ENCODE measurements around the gene PSMD7. TPM values are rescaled to one million over a fixed set of nuclear protein-coding genes. Genes with fewer than 3 reads are reported as not detected.

Gene PSMD7
- total RNA-seq: 100 to 1,000 TPM; 126 to 136 TPM
- polyA plus RNA-seq: 120 TPM

DNA sequence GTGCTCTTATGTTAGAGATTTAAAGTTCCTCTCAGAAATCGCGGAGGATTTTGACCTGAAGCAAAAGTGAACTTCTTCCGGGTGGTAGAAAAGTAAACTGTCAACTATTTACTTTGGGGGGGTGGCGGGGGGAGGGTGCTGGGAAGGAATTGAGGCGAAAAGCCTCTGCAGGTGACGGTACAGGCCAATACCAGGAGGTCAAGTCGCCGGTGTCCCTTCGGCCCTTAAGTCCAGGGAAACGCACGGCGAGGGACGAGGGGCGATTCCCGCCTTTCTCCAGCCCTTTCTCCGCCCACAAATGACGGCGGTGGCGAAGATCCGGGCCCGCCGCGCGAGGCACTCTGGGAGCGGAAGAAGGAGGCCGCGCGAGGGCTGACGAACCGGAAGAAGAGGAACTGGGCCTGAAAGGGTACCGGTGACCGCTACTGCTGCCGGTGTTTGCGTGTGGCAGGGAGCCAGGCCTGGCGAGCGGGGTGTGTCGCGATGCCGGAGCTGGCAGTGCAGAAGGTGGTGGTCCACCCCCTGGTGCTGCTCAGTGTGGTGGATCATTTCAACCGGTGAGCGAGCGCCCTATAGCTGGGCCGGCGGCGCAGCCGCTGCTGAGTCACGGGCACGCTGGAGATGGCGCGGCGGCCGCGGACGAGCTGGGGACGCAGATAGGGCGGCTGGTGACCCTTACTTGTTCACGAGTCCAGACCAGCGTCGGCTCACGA, at the start of gene PSMD7:
TSS of gene PSMD7 (plus strand) at position 383 of the 713 bp plus-strand sequence. CDS start at position 484, 101 bp downstream.
- Mint-ChIP-seq H3K4me1 (peaks cover 27 to 54% (median 43%) of the 10 kb centered on the region in 3 donors), H3K4me3 (peak within 1 kb of the TSS; percentile 88 to 99 (median 93)), H3K27ac (peak within 1 kb of the TSS; percentile 90 to 99 (median 98)), H3K9me3 (no peaks in the 10 kb centered on the region), H3K27me3 (no peaks in the 10 kb centered on the region), H3K36me3 (peaks cover 4 to 46% (median 5%) of the 10 kb centered on the region in 3 donors)
- ChIA-PET CTCF (interaction anchor here (1.5 to 1.6 kb wide), 2 partner anchors 10 to 13 kb away, joined by 3 to 4 read pairs; no protein-coding TSS in a partner anchor), POLR2A (interaction anchor here (0.7 kb wide), 1 partner anchor 311 kb away, joined by 3 read pairs; the partner anchor contains the start of gene GLG1)
- peak within 1 kb of the TSS; percentile 92 for H3K27ac ChIP-seq (ENCODE audit: low read depth, low read length)
- no peaks in the 10 kb centered on the region for H3K27me3 ChIP-seq (ENCODE audit: insufficient read depth, low read length, poor library complexity, severe bottlenecking)
- H3K9me3 ChIP-seq (ENCODE audit: low read length): no peaks in the 10 kb centered on the region
- H3K4me3 ChIP-seq (ENCODE audit: low read length): peak within 1 kb of the TSS; percentile 88
- peaks cover 33% of the 10 kb centered on the region for H3K36me3 ChIP-seq (ENCODE audit: insufficient read depth, low read length)
- H3K4me1 ChIP-seq (ENCODE audit: insufficient read depth, low read length): peaks cover 33% of the 10 kb centered on the region
- peak; percentile 83 to 91 (median 88) for DNase-seq

DNA sequence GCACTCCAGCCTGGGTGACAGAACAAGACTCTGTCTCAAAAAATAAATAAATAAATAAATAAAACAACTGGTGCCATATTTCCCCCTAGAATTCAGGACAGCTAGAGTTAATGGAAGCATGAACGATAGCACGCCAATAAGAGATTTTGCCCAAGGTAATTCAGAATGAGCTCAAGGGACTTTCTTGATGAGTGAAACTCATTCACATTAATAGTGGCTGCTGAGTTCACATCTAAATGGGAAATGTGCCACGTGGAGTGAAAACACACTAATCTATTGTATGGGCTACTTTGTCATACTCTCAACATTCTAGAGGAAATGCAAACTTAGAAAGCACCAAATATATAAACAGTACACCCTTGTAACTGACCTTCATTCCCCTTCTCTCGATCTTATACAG, 47.4 kb upstream of the PSMD7 start:
- DNase-seq: no peak
- Mint-ChIP-seq H3K4me3 (no peak overlapping the region), H3K9me3 (peaks cover 0 to 3% (median 0%) of the 10 kb centered on the region in 5 donors), H3K27ac (no peak overlapping the region), H3K4me1 (no peaks in the 10 kb centered on the region), H3K27me3 (peaks cover 9 to 24% of the 10 kb centered on the region in 2 donors), H3K36me3 (no peaks in the 10 kb centered on the region)
- no peak overlapping the region for H3K4me3 ChIP-seq (ENCODE audit: low read length)
- no peak overlapping the region for H3K27ac ChIP-seq (ENCODE audit: low read depth, low read length)
- POLR2A ChIA-PET: no interaction called here
- CTCF ChIA-PET: no interaction called here
- H3K4me1 ChIP-seq (ENCODE audit: insufficient read depth, low read length): no peaks in the 10 kb centered on the region
- no peaks in the 10 kb centered on the region for H3K36me3 ChIP-seq (ENCODE audit: insufficient read depth, low read length)
- no peaks in the 10 kb centered on the region for H3K27me3 ChIP-seq (ENCODE audit: insufficient read depth, low read length, poor library complexity, severe bottlenecking)
- H3K9me3 ChIP-seq (ENCODE audit: low read length): no peaks in the 10 kb centered on the region

DNA sequence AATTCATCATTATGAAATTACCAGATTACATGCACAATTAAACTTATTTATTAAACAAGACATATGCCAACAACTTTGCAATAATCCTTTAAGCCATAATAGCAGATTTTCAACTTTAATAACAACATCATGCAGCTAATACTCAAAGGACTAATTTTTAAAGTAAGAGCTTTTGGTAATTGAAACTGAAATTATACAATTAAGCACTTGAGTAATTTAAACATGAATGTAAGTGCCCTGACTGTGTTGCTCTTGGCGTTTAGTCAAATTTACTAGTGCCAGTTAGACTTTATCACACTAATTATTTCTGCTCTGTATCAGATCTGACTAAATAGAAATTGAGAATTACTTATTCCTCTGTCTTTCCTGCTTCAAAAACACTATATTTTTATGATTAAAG, 46.8 kb upstream of the PSMD7 start:
- Histone ChIP-seq H3K27ac (ENCODE audit: low read depth, low read length) (no peak overlapping the region), H3K9me3 (ENCODE audit: low read length) (no peaks in the 10 kb centered on the region), H3K36me3 (ENCODE audit: insufficient read depth, low read length) (no peaks in the 10 kb centered on the region), H3K4me1 (ENCODE audit: insufficient read depth, low read length) (no peaks in the 10 kb centered on the region), H3K4me3 (ENCODE audit: low read length) (no peak overlapping the region), H3K27me3 (ENCODE audit: insufficient read depth, low read length, poor library complexity, severe bottlenecking) (no peaks in the 10 kb centered on the region)
- Mint-ChIP-seq H3K4me3 (no peak overlapping the region), H3K4me1 (no peaks in the 10 kb centered on the region), H3K36me3 (no peaks in the 10 kb centered on the region), H3K27me3 (peaks cover 6 to 24% of the 10 kb centered on the region in 2 donors), H3K27ac (no peak overlapping the region), H3K9me3 (peaks cover 0 to 3% (median 0%) of the 10 kb centered on the region in 5 donors)
- no peak for DNase-seq
- CTCF ChIA-PET: no interaction called here
- POLR2A ChIA-PET: no interaction called here

DNA sequence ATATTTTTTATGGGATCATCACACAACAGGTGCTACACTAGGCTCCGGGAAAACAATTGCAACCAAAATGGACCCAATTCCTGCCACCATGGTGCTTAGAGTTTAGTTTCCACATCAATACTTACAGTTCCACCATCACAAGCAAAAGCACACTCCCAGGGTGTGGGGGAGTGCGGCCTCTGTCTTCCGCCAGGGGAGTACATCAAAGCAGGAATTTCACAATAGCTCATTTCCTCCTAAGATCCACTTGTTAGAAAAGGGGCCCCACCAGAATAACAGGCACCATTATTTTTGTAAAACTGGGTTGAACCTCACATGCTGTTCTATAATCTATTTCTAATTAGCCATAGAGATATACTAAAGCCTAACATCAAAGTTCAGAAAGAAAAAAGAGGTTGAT, 44.3 kb upstream of the PSMD7 start:
- ChIA-PET POLR2A (no interaction called here), CTCF (no interaction called here)
- Mint-ChIP-seq H3K27ac (no peak overlapping the region), H3K27me3 (peaks cover 9 to 28% of the 10 kb centered on the region in 2 donors), H3K36me3 (no peaks in the 10 kb centered on the region), H3K4me1 (no peaks in the 10 kb centered on the region), H3K9me3 (no peaks in the 10 kb centered on the region), H3K4me3 (no peak overlapping the region)
- H3K4me3 ChIP-seq (ENCODE audit: low read length): no peak overlapping the region
- no peaks in the 10 kb centered on the region for H3K36me3 ChIP-seq (ENCODE audit: insufficient read depth, low read length)
- DNase-seq: no peak
- no peaks in the 10 kb centered on the region for H3K9me3 ChIP-seq (ENCODE audit: low read length)
- H3K27me3 ChIP-seq (ENCODE audit: insufficient read depth, low read length, poor library complexity, severe bottlenecking): no peaks in the 10 kb centered on the region
- no peak overlapping the region for H3K27ac ChIP-seq (ENCODE audit: low read depth, low read length)
- no peaks in the 10 kb centered on the region for H3K4me1 ChIP-seq (ENCODE audit: insufficient read depth, low read length)

DNA sequence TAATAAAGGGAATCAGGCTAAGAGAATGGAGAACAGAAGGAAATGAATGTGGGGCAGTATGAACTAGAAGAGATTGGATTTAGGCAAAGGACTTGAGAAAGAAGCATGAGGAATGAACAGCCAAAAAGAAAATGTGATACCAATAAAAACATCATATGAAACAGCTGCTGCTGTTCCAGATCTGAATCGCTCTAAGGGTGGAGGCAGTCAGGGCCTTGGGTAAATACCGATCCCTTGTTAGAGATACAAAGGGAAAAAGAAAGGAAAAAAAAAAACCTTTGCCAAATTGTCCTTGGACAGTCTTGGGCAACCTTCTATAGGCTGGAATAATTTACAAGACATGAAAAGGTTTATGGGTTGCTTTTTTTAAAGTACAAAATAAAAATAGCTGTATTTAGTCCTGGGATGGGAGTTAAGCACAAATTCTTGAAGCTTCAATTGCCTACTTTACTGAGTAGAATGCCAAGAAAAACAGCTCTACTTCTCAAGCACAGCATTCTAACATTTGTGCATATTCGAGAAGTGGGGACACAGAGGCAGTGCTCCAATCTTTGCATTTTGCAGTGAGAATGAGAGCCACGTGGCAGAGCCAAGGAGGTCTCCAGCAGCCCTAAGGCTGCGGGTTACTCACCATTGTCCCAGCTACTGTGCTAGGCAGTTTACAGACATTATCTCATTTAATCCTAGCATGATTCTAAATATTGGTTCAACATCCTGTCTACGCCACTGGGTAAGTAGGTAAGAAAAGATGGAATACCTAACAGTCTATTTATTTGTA, 43.3 kb upstream of the PSMD7 start:
- Mint-ChIP-seq H3K36me3 (no peaks in the 10 kb centered on the region), H3K27ac (no peak overlapping the region), H3K4me3 (no peak overlapping the region), H3K9me3 (no peaks in the 10 kb centered on the region), H3K27me3 (peaks cover 13 to 26% of the 10 kb centered on the region in 2 donors), H3K4me1 (no peaks in the 10 kb centered on the region)
- Histone ChIP-seq H3K4me3 (ENCODE audit: low read length) (no peak overlapping the region), H3K36me3 (ENCODE audit: insufficient read depth, low read length) (no peaks in the 10 kb centered on the region), H3K9me3 (ENCODE audit: low read length) (no peaks in the 10 kb centered on the region), H3K4me1 (ENCODE audit: insufficient read depth, low read length) (no peaks in the 10 kb centered on the region), H3K27me3 (ENCODE audit: insufficient read depth, low read length, poor library complexity, severe bottlenecking) (no peaks in the 10 kb centered on the region), H3K27ac (ENCODE audit: low read depth, low read length) (no peak overlapping the region)
- no peak for DNase-seq
- CTCF ChIA-PET: no interaction called here
- POLR2A ChIA-PET: no interaction called here

DNA sequence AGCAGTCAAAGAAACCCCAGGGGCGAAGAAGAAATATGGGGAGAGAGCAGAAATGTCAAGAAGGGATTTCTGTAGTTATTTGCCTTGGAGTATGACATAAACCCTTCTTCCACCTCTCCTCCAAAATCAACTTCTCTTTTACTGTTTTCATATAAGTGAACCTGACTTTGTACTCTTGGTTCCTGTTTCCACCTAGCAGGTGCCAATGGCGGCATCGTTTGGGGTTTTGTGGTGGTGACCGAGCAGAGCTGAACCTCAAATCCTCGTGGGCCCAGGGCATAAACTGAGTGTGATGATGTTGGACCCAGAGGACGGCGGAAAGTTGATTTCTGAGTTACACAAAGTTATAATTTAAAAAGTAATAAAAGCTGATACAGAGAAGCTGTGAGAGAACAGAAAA, 39.6 kb upstream of the PSMD7 start:
- no peak overlapping the region for H3K4me3 ChIP-seq (ENCODE audit: low read length)
- POLR2A ChIA-PET: no interaction called here
- no peaks in the 10 kb centered on the region for H3K4me1 ChIP-seq (ENCODE audit: insufficient read depth, low read length)
- no peak overlapping the region for H3K27ac Mint-ChIP-seq
- H3K9me3 ChIP-seq (ENCODE audit: low read length): no peaks in the 10 kb centered on the region
- H3K4me3 Mint-ChIP-seq: no peak overlapping the region
- no peaks in the 10 kb centered on the region for H3K4me1 Mint-ChIP-seq
- no peaks in the 10 kb centered on the region for H3K27me3 ChIP-seq (ENCODE audit: insufficient read depth, low read length, poor library complexity, severe bottlenecking)
- H3K36me3 Mint-ChIP-seq: no peaks in the 10 kb centered on the region
- no peak for DNase-seq
- peaks cover 9 to 20% of the 10 kb centered on the region in 2 donors for H3K27me3 Mint-ChIP-seq
- CTCF ChIA-PET: no interaction called here
- H3K27ac ChIP-seq (ENCODE audit: low read depth, low read length): no peak overlapping the region
- no peaks in the 10 kb centered on the region for H3K36me3 ChIP-seq (ENCODE audit: insufficient read depth, low read length)
- no peaks in the 10 kb centered on the region for H3K9me3 Mint-ChIP-seq

DNA sequence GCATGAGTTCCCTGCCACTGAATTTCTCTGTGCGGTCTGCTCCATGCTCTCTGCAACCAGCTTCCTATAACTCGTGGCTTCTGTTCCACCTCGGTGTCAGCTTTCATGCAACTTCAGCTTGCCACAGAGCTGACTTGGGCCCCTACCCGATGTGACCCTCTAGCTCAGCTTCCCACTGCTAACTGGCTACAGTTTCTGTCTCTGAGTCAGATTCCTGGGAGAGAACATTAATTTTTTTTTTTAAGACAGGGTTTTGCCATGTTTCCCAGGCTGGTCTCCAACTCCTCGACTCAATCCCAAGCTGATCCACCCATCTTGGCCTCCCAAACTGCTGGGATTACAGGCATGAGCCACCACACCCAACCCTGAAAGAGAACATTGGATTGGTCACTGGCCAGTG, 35.5 kb upstream of the PSMD7 start:
- no peak overlapping the region for H3K27ac Mint-ChIP-seq
- no peaks in the 10 kb centered on the region for H3K4me1 Mint-ChIP-seq
- H3K36me3 ChIP-seq (ENCODE audit: insufficient read depth, low read length): no peaks in the 10 kb centered on the region
- no peaks in the 10 kb centered on the region for H3K4me1 ChIP-seq (ENCODE audit: insufficient read depth, low read length)
- no peak overlapping the region for H3K4me3 ChIP-seq (ENCODE audit: low read length)
- ChIA-PET POLR2A (no interaction called here), CTCF (interaction anchor here (1.1 kb wide), 1 partner anchor 10 kb away, joined by 3 read pairs; no protein-coding TSS in a partner anchor)
- H3K4me3 Mint-ChIP-seq: no peak overlapping the region
- no peaks in the 10 kb centered on the region for H3K36me3 Mint-ChIP-seq
- DNase-seq: no peak
- no peaks in the 10 kb centered on the region for H3K9me3 Mint-ChIP-seq
- H3K27me3 Mint-ChIP-seq: peaks cover 11 to 27% of the 10 kb centered on the region in 2 donors
- no peaks in the 10 kb centered on the region for H3K27me3 ChIP-seq (ENCODE audit: insufficient read depth, low read length, poor library complexity, severe bottlenecking)
- H3K9me3 ChIP-seq (ENCODE audit: low read length): no peaks in the 10 kb centered on the region
- H3K27ac ChIP-seq (ENCODE audit: low read depth, low read length): no peak overlapping the region

DNA sequence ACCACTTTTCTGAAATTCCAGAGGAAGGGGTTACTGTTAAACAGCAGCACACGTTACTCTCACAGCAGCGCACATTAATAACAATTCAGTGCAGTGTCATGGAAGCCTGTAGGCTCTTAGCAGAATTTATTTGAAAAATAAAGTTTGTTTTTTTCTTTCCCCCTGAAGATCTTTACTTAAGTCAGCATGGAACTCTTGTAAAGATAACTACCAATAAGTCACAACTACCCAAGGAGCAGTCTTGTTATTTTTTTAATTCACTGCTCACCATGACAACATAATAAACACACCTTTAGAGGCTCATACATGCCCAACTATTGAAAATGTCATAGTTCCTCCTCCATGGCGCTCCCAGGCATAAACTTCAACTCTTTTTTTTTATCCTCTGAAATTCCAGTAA, 31.8 kb upstream of the PSMD7 start:
- H3K27me3 ChIP-seq (ENCODE audit: insufficient read depth, low read length, poor library complexity, severe bottlenecking): no peaks in the 10 kb centered on the region
- CTCF ChIA-PET: no interaction called here

More for the DNA sequence above, 31.8 kb upstream of the PSMD7 start:
- Histone ChIP-seq H3K27ac (ENCODE audit: low read depth, low read length) (no peak overlapping the region), H3K36me3 (ENCODE audit: insufficient read depth, low read length) (no peaks in the 10 kb centered on the region), H3K4me3 (ENCODE audit: low read length) (no peak overlapping the region), H3K9me3 (ENCODE audit: low read length) (no peaks in the 10 kb centered on the region), H3K4me1 (ENCODE audit: insufficient read depth, low read length) (no peaks in the 10 kb centered on the region)
- Mint-ChIP-seq H3K27ac (no peak overlapping the region), H3K36me3 (no peaks in the 10 kb centered on the region), H3K4me1 (no peaks in the 10 kb centered on the region), H3K4me3 (no peak overlapping the region), H3K27me3 (peaks cover 4 to 25% of the 10 kb centered on the region in 2 donors), H3K9me3 (no peaks in the 10 kb centered on the region)
- DNase-seq: no peak
- POLR2A ChIA-PET: no interaction called here
